HG03139 (cell line): ENCODE results near the gene COL16A1.

Experiments used
- ATAC-seq: cut with Tn5 transposase; IDR thresholded peaks from one replicate; pipeline ENCODE4 v1.9.1; 2021; ENCODE audit not compliant: unreplicated experiment

The COL16A1 gene

GRCh38 chr1:31689379-31689778 lies 14.4 kb downstream of the COL16A1 start:
- no peak for ATAC-seq

- no peak for ATAC-seq
Measured at GRCh38 chr1:31688233-31688918, 15.4 kb downstream of the COL16A1 start.

GRCh38 chr1:31687601-31688000 lies 16.2 kb downstream of the COL16A1 start:
- ATAC-seq, result no peak

GRCh38 chr1:31685795-31686194 lies 18.0 kb downstream of the COL16A1 start:
- no peak for ATAC-seq

GRCh38 chr1:31683997-31684396 lies 19.8 kb downstream of the COL16A1 start:
- ATAC-seq, result no peak

GRCh38 chr1:31681415-31681814 lies 22.4 kb downstream of the COL16A1 start:
- no peak for ATAC-seq

- no peak for ATAC-seq
Measured at GRCh38 chr1:31679676-31680230, 24.1 kb downstream of the COL16A1 start.

- no peak for ATAC-seq
Measured at GRCh38 chr1:31679091-31679490, 24.7 kb downstream of the COL16A1 start.

- ATAC-seq, result no peak
Measured at GRCh38 chr1:31678681-31679080, 25.1 kb downstream of the COL16A1 start.

GRCh38 chr1:31677949-31678348 lies 25.9 kb downstream of the COL16A1 start:
- no peak for ATAC-seq

GRCh38 chr1:31677401-31677800 lies 26.4 kb downstream of the COL16A1 start:
- no peak for ATAC-seq

GRCh38 chr1:31675756-31676155 lies 28.1 kb downstream of the COL16A1 start:
- no peak for ATAC-seq

- ATAC-seq, result no peak
Measured at GRCh38 chr1:31675161-31675560, 28.7 kb downstream of the COL16A1 start.

GRCh38 chr1:31674626-31675025 lies 29.2 kb downstream of the COL16A1 start:
- no peak for ATAC-seq

GRCh38 chr1:31673433-31673832 lies 30.4 kb downstream of the COL16A1 start:
- no peak for ATAC-seq

GRCh38 chr1:31672986-31673385 lies 30.8 kb downstream of the COL16A1 start:
- no peak for ATAC-seq

- no peak for ATAC-seq
Measured at GRCh38 chr1:31671561-31672201, 32.1 kb downstream of the COL16A1 start.

- ATAC-seq, result no peak
Measured at GRCh38 chr1:31671147-31671546, 32.7 kb downstream of the COL16A1 start.

GRCh38 chr1:31670593-31670964 lies 33.2 kb downstream of the COL16A1 start:
- no peak for ATAC-seq

- no peak for ATAC-seq
Measured at GRCh38 chr1:31669786-31670592, 33.8 kb downstream of the COL16A1 start.

GRCh38 chr1:31669433-31669785 lies 34.4 kb downstream of the COL16A1 start:
- ATAC-seq, result no peak
